GM12878 (cell line): ENCODE results near the gene DAZAP1. TPM values are rescaled to one million over a fixed set of nuclear protein-coding genes. Genes with fewer than 3 reads are reported as not detected.

ENCODE experiments used
- ATAC-seq: fragments of 200-7000 bp; cut with Tn5 transposase; 3 replicates; pipeline ENCODE4 v1.9.1; 2020; ENCODE audit warnings: mild to moderate bottlenecking, moderate library complexity
- BruUV-seq: library from RNA; stranded (reverse); fragments of 400-500 nt; replicated peaks from 2 replicates; lab custom pipeline; 2021; lab: Mats Ljungman, UMichigan
- CTCF ChIA-PET: fragments of 300-600 bp; sonication (Branson Sonifier 250); formaldehyde crosslinking; extraction: SDS; loops from one replicate; lab custom pipeline; 2021; ENCODE audit warnings: inconsistent platforms; lab: Yijun Ruan, JAX
- POLR2A ChIA-PET: fragments of 350-600 bp; formaldehyde crosslinking; extraction: SDS; loops from one replicate; lab custom pipeline; 2021; ENCODE audit warnings: inconsistent platforms; lab: Charles Lee
- RAD21 ChIA-PET: fragments of 300-600 bp; sonication (Branson Sonifier 250); formaldehyde crosslinking; loops from one replicate; lab custom pipeline; 2023; ENCODE audit warnings: antibody characterized with exemption; ENCODE audit not compliant: unreplicated experiment; lab: Charles Lee
- SMC1A ChIA-PET: fragments of 300-600 bp; sonication (Branson Sonifier 250); formaldehyde crosslinking; loops from one replicate; lab custom pipeline; 2023; ENCODE audit not compliant: unreplicated experiment, uncharacterized antibody; lab: Charles Lee
- DNase-seq: peaks from one replicate; pipeline ENCODE4 v3.0.0-alpha.2; 2011; ENCODE audit warnings: low read depth, low spot score
- FAIRE-seq: peaks from 3 replicates; lab custom pipeline; 2011; peaks lifted over from hg19 to GRCh38; lab: Jason Lieb, UNC
- H2AFZ ChIP-seq: 2 replicates; pipeline ENCODE4 v1.6.0; 2011; ENCODE audit warnings: low read depth, low read length, control low read depth; ENCODE audit not compliant: control insufficient read depth
- H3K27ac ChIP-seq: 2 replicates; pipeline ENCODE4 v1.5.1; 2011; ENCODE audit warnings: control low read depth; ENCODE audit not compliant: control insufficient read depth, insufficient read depth
- H3K27me3 ChIP-seq, 2 experiments: replicated peaks in 1 of 2; 2 replicates each; pipeline versions ENCODE4 v1.6.0 to v1.6.1; 2011; ENCODE audit warnings: low read length in 1 of 2; ENCODE audit not compliant: control insufficient read depth in 2 of 2, insufficient read depth in 2 of 2
- H3K36me3 ChIP-seq, 2 experiments: 2 replicates each; pipeline ENCODE4 v1.5.1; 2011; ENCODE audit warnings: low read length in 1 of 2; ENCODE audit not compliant: control insufficient read depth in 2 of 2, insufficient read depth in 2 of 2
- H3K4me1 ChIP-seq: 2 replicates; pipeline ENCODE4 v1.6.1; 2011; ENCODE audit warnings: mild to moderate bottlenecking, low read length, moderate library complexity, mixed read lengths; ENCODE audit not compliant: control insufficient read depth, insufficient read depth
- H3K4me2 ChIP-seq: 2 replicates; pipeline ENCODE4 v1.6.0; 2011; ENCODE audit warnings: control low read depth; ENCODE audit not compliant: control insufficient read depth, insufficient read depth
- H3K4me3 ChIP-seq: fragments of 200-600 bp; sonication (generic); 2 replicates; pipeline ENCODE4 v1.5.1; 2016
- H3K79me2 ChIP-seq: 2 replicates; pipeline ENCODE4 v1.6.0; 2011; ENCODE audit warnings: low read length; ENCODE audit not compliant: control insufficient read depth, insufficient read depth
- H3K9ac ChIP-seq: 2 replicates; pipeline ENCODE4 v1.8.0; 2011; ENCODE audit warnings: low read length, control low read depth, mixed read lengths; ENCODE audit not compliant: control insufficient read depth, insufficient read depth
- H3K9me3 ChIP-seq: replicated peaks from 3 replicates; pipeline ENCODE4 v1.5.1; 2011; ENCODE audit warnings: mild to moderate bottlenecking, low read length; ENCODE audit not compliant: control insufficient read depth, insufficient read depth
- H4K20me1 ChIP-seq: 2 replicates; pipeline ENCODE4 v1.6.0; 2011; ENCODE audit not compliant: control insufficient read depth, insufficient read depth
- CBFB ChIP-seq: IDR thresholded peaks from 2 replicates; pipeline ENCODE4 v1.6.1; 2016; ENCODE audit warnings: antibody characterized with exemption, low read depth
- CBX5 ChIP-seq: sonication (generic); IDR thresholded peaks from 2 replicates; pipeline ENCODE4 v1.6.1; 2016; ENCODE audit warnings: low read depth, moderate library complexity, mild to moderate bottlenecking, inconsistent platforms
- CREB1 ChIP-seq: IDR thresholded peaks from 2 replicates; pipeline ENCODE4 v1.6.1; 2012; ENCODE audit warnings: low read depth, mild to moderate bottlenecking, inconsistent platforms
- HDAC2 ChIP-seq: fragments of 200-600 bp; sonication (generic); IDR thresholded peaks from 2 replicates; pipeline ENCODE4 v1.6.1; 2017
- IKZF1 ChIP-seq: fragments of 450-650 bp; conservative IDR thresholded peaks from 2 replicates; pipeline ENCODE4 v1.6.1; 2017; ENCODE audit warnings: antibody characterized with exemption, mild to moderate bottlenecking
- MYC ChIP-seq: IDR thresholded peaks from 2 replicates; pipeline ENCODE4 v1.6.1; 2011; ENCODE audit warnings: mild to moderate bottlenecking, low read length, moderate library complexity, inconsistent platforms; ENCODE audit not compliant: insufficient read depth, insufficient replicate concordance, insufficient read length, severe bottlenecking
- RBBP5 ChIP-seq: fragments of 200-600 bp; sonication (generic); conservative IDR thresholded peaks from 2 replicates; pipeline ENCODE4 v1.6.1; 2016
- SMAD5 ChIP-seq: IDR thresholded peaks from 2 replicates; pipeline ENCODE4 v1.6.1; 2016; ENCODE audit warnings: antibody characterized with exemption, low read depth
- SUPT20H ChIP-seq: IDR thresholded peaks from 2 replicates; pipeline ENCODE4 v1.6.1; 2011; ENCODE audit warnings: low read depth, mild to moderate bottlenecking, low read length, moderate library complexity, borderline replicate concordance; ENCODE audit not compliant: control insufficient read depth
- YY1 ChIP-seq: IDR thresholded peaks from 2 replicates; pipeline ENCODE4 v1.6.1; 2011; ENCODE audit warnings: low read depth, mild to moderate bottlenecking, low read length
- ZNF217 ChIP-seq: fragments of 450-650 bp; IDR thresholded peaks from 2 replicates; pipeline ENCODE4 v1.6.1; 2017; ENCODE audit warnings: antibody characterized with exemption, mild to moderate bottlenecking
- ZZZ3 ChIP-seq: IDR thresholded peaks from 2 replicates; pipeline ENCODE4 v1.6.1; 2011; ENCODE audit warnings: low read depth; ENCODE audit not compliant: control insufficient read depth, insufficient read length
- WGBS: methylation state at CpG from one replicate; pipeline ENCODE4 v1.1.6; 2016; ENCODE audit warnings: low lambda C conversion rate; ENCODE audit not compliant: insufficient replicate concordance, insufficient coverage; ENCODE audit errors: missing lambda C conversion rate; 5-methylcytosine and 5-hydroxymethylcytosine counted together
- in situ Hi-C: fragments of 300-500 bp; cut with MboI; formaldehyde crosslinking; loops from 9 replicates; pipeline ENCODE4 v1.14.3; 2018; ENCODE audit warnings: mixed read lengths
- intact Hi-C: fragments of 100-400 bp; cut with micrococcal nuclease; formaldehyde crosslinking; loops from one replicate; pipeline ENCODE4 v1.14.2; 2022; ENCODE audit not compliant: unreplicated experiment
- polyA plus RNA-seq, 11 experiments: library from polyadenylated mRNA; depleted of rRNA in 4 of 11; unstranded in 6 of 11; stranded (reverse) in 5 of 11; fragments of >200 nt; fragmentation: Nextera tagmentation in 4 of 11; fragmentation: Illumina TruSeq in 1 of 11; extraction: Ambion mirVana in 4 of 11; extraction: Trizol in 1 of 11; gene quantifications; 1 replicate in 1 of 11; 2 replicates in 10 of 11; pipeline versions ENCODE4 v1.2.1 to v1.2.3, GENCODE V29; 2011 to 2016; ENCODE audit warnings: inconsistent platforms in 2 of 11, missing spikeins in 2 of 11, low read depth in 1 of 11
- total RNA-seq, 4 experiments: library from RNA; depleted of rRNA in 3 of 4; stranded (reverse); fragments of >200 nt in 3 of 4; fragmentation: Illumina TruSeq in 1 of 4; extraction: Trizol in 1 of 4; gene quantifications; 2 replicates each; pipeline versions ENCODE4 v1.2.1 to v1.2.3, GENCODE V29; 2013 to 2021
- TF ChIP-seq, protein P1 (sequence below): fragments of 450-650 bp; formaldehyde crosslinking; IDR thresholded peaks from 2 replicates; pipeline ENCODE4 v1.4.0; 2020; ENCODE audit warnings: mild to moderate bottlenecking, moderate library complexity
- TF ChIP-seq, protein P2 (sequence below): fragments of 450-650 bp; conservative IDR thresholded peaks from 2 replicates; pipeline ENCODE4 v1.6.1; 2017; ENCODE audit warnings: mild to moderate bottlenecking, moderate library complexity
- TF ChIP-seq, protein P3 (sequence below): fragments of 450-650 bp; IDR thresholded peaks from 2 replicates; pipeline ENCODE4 v1.6.1; 2018; ENCODE audit warnings: borderline replicate concordance, mild to moderate bottlenecking; ENCODE audit not compliant: partially characterized antibody

The DAZAP1 gene
- total and polyA plus RNA-seq, 10 of the 15 experiments (the other 5 are each of a cell fraction or from before 2014, with no cell fraction given): 9.9 to 240 (median 92.3) TPM

DNA sequence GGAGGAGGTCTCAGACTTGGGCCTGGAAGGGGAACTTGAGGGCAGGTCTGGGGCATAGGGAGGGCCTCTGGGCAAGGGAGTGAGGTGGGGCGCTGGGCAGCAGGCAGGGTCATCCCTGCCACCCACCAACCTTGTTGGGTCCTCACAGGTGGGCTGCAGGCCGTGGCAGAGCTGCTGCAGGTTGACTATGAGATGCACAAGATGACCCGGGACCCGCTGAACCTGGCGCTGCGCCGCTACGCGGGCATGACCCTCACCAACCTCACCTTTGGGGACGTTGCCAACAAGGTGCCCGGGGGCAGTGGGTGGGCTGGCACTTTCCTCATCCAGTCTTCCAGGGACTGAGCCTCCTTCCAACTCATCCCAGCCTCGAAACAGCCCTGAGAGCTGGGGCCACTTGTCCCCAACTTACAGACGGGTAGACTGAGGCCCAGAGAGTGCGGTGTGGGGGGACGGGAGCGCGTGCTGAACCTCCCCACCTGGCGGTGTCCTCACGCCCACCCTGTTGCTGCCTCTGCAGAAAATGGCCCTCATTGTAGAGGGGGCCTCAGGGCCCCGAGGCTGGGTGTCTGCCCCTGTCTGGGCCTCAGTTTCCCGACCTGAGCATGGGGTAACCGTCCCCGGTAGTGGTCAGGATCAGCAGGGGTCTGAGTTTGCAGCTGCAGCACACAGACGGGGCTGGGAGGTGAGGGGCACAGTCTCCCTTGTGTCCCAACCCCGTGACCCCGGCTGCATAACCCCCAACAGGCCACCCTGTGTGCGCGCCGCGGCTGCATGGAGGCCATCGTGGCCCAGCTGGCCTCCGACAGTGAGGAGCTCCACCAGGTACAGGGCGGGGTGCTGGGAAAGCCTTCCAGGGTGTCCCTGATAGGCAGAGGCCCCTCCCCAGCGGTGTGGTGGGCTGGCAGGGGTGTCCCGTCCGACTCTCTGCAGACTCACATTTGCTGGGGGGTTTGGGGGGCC lies 52.9 kb downstream of the DAZAP1 start:
- no peak for ATAC-seq
- no peak for FAIRE-seq
- H2AFZ ChIP-seq: no peak overlapping the region
- ChIA-PET SMC1A (no interaction called here), POLR2A (no interaction called here), RAD21 (no interaction called here), CTCF (no interaction called here)
- H3K79me2 ChIP-seq: no peaks in the 10 kb centered on the region
- intact Hi-C loops (no loop called here), in situ Hi-C loops (no loop called here)
- no peaks in the 10 kb centered on the region; the same call in 1 of the 2 replicates for H3K4me1 ChIP-seq
- no peaks in the 10 kb centered on the region; the same call in 2 of the 3 replicates for H3K9me3 ChIP-seq
- H3K27me3 ChIP-seq: no peaks in the 10 kb centered on the region
- 66% methylated on average over 34 of the region's 36 CpGs for WGBS
- no peak overlapping the region for H3K9ac ChIP-seq
- no peaks in the 10 kb centered on the region for H3K36me3 ChIP-seq
- no peak overlapping the region for H3K4me2 ChIP-seq
- no peak overlapping the region for H3K27ac ChIP-seq
- TF ChIP-seq HDAC2: no peak
- no peak for TF ChIP-seq ZNF217
- no peak for TF ChIP-seq RBBP5
- no peak for TF ChIP-seq CREB1
- TF ChIP-seq, protein P1, sequence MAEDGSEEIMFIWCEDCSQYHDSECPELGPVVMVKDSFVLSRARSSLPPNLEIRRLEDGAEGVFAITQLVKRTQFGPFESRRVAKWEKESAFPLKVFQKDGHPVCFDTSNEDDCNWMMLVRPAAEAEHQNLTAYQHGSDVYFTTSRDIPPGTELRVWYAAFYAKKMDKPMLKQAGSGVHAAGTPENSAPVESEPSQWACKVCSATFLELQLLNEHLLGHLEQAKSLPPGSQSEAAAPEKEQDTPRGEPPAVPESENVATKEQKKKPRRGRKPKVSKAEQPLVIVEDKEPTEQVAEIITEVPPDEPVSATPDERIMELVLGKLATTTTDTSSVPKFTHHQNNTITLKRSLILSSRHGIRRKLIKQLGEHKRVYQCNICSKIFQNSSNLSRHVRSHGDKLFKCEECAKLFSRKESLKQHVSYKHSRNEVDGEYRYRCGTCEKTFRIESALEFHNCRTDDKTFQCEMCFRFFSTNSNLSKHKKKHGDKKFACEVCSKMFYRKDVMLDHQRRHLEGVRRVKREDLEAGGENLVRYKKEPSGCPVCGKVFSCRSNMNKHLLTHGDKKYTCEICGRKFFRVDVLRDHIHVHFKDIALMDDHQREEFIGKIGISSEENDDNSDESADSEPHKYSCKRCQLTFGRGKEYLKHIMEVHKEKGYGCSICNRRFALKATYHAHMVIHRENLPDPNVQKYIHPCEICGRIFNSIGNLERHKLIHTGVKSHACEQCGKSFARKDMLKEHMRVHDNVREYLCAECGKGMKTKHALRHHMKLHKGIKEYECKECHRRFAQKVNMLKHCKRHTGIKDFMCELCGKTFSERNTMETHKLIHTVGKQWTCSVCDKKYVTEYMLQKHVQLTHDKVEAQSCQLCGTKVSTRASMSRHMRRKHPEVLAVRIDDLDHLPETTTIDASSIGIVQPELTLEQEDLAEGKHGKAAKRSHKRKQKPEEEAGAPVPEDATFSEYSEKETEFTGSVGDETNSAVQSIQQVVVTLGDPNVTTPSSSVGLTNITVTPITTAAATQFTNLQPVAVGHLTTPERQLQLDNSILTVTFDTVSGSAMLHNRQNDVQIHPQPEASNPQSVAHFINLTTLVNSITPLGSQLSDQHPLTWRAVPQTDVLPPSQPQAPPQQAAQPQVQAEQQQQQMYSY (CRISPR knock-in tag): no peak
- TF ChIP-seq ZZZ3: no peak
- TF ChIP-seq MYC: no peak
- TF ChIP-seq SUPT20H: no peak
- no peak for TF ChIP-seq CBFB
- TF ChIP-seq, protein P2, sequence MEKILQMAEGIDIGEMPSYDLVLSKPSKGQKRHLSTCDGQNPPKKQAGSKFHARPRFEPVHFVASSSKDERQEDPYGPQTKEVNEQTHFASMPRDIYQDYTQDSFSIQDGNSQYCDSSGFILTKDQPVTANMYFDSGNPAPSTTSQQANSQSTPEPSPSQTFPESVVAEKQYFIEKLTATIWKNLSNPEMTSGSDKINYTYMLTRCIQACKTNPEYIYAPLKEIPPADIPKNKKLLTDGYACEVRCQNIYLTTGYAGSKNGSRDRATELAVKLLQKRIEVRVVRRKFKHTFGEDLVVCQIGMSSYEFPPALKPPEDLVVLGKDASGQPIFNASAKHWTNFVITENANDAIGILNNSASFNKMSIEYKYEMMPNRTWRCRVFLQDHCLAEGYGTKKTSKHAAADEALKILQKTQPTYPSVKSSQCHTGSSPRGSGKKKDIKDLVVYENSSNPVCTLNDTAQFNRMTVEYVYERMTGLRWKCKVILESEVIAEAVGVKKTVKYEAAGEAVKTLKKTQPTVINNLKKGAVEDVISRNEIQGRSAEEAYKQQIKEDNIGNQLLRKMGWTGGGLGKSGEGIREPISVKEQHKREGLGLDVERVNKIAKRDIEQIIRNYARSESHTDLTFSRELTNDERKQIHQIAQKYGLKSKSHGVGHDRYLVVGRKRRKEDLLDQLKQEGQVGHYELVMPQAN: no peak
- TF ChIP-seq CBX5: no peak
- no peak for TF ChIP-seq SMAD5
- TF ChIP-seq YY1: no peak
- TF ChIP-seq IKZF1: no peak
- TF ChIP-seq, protein P3, sequence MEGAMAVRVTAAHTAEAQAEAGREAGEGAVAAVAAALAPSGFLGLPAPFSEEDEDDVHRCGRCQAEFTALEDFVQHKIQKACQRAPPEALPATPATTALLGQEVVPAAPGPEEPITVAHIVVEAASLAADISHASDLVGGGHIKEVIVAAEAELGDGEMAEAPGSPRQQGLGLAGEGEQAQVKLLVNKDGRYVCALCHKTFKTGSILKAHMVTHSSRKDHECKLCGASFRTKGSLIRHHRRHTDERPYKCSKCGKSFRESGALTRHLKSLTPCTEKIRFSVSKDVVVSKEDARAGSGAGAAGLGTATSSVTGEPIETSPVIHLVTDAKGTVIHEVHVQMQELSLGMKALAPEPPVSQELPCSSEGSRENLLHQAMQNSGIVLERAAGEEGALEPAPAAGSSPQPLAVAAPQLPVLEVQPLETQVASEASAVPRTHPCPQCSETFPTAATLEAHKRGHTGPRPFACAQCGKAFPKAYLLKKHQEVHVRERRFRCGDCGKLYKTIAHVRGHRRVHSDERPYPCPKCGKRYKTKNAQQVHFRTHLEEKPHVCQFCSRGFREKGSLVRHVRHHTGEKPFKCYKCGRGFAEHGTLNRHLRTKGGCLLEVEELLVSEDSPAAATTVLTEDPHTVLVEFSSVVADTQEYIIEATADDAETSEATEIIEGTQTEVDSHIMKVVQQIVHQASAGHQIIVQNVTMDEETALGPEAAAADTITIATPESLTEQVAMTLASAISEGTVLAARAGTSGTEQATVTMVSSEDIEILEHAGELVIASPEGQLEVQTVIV: no peak
- no peak for DNase-seq
- no TSS peak for BruUV-seq
- H3K4me3 ChIP-seq: no peak overlapping the region
- H4K20me1 ChIP-seq: no peaks in the 10 kb centered on the region
